Common myeloid progenitor, CD34-positive (primary cell): Measurements from ENCODE around the gene BTBD2.

Source experiments
- CTCF ChIA-PET: fragments of 350-600 bp; sonication (Branson Sonifier 250); formaldehyde crosslinking; loops from one replicate; lab custom pipeline; 2021; ENCODE audit warnings: antibody characterized with exemption; lab: Charles Lee
- POLR2A ChIA-PET: fragments of 350-600 bp; sonication (Branson Sonifier 250); formaldehyde crosslinking; loops from one replicate; lab custom pipeline; 2021; ENCODE audit warnings: antibody characterized with exemption; lab: Charles Lee
- DNase-seq, 3 donors: peaks; one replicate each; pipeline versions ENCODE4 v3.0.0 to v3.0.0-alpha.2; 2013
- H3K27ac ChIP-seq, 2 experiments: 1 replicate in 1 of 2; 2 replicates in 1 of 2; pipeline ENCODE4 v1.7.0; 2013; ENCODE audit warnings: inconsistent platforms in 2 of 2, low read length in 2 of 2, mild to moderate bottlenecking in 2 of 2, low read depth in 1 of 2, moderate library complexity in 1 of 2; ENCODE audit not compliant: severe bottlenecking in 2 of 2, insufficient read depth in 1 of 2, poor library complexity in 1 of 2
- H3K27me3 ChIP-seq, 5 experiments: replicated peaks in 2 of 5; 1 replicate in 3 of 5; 2 replicates in 2 of 5; pipeline versions ENCODE4 v1.6.1 to v1.7.0; 2013; ENCODE audit warnings: low read length in 4 of 5, mild to moderate bottlenecking in 2 of 5, moderate library complexity in 2 of 5, inconsistent platforms in 1 of 5; ENCODE audit not compliant: insufficient read depth in 5 of 5, control insufficient read depth in 4 of 5
- H3K36me3 ChIP-seq, 4 experiments: 1 replicate in 2 of 4; 2 replicates in 2 of 4; pipeline versions ENCODE4 v1.6.1 to v1.7.0; 2013; ENCODE audit warnings: low read length in 3 of 4, control low read depth in 1 of 4, mild to moderate bottlenecking in 1 of 4; ENCODE audit not compliant: control insufficient read depth in 4 of 4, insufficient read depth in 4 of 4
- H3K4me1 ChIP-seq, 4 experiments: 1 replicate in 3 of 4; 2 replicates in 1 of 4; pipeline versions ENCODE4 v1.6.1 to v1.7.1; 2013; ENCODE audit warnings: low read length in 3 of 4, mild to moderate bottlenecking in 3 of 4, control low read depth in 1 of 4, inconsistent platforms in 1 of 4, moderate library complexity in 1 of 4; ENCODE audit not compliant: control insufficient read depth in 4 of 4, insufficient read depth in 4 of 4; ENCODE audit errors: control extremely low read depth in 1 of 4
- H3K4me3 ChIP-seq, 7 experiments: 1 replicate in 4 of 7; 2 replicates in 3 of 7; pipeline versions ENCODE4 v1.5.1 to v1.7.0; 2013; ENCODE audit warnings: mild to moderate bottlenecking in 7 of 7, low read length in 6 of 7, moderate library complexity in 6 of 7, inconsistent platforms in 2 of 7, low read depth in 2 of 7, control low read depth in 1 of 7; ENCODE audit not compliant: insufficient read depth in 4 of 7, control insufficient read depth in 1 of 7; ENCODE audit errors: extremely low read depth in 1 of 7
- H3K9me3 ChIP-seq, 5 experiments: 1 replicate in 4 of 5; 2 replicates in 1 of 5; pipeline versions ENCODE4 v1.6.1 to v1.7.1; 2013; ENCODE audit warnings: low read length in 4 of 5, mild to moderate bottlenecking in 2 of 5, inconsistent platforms in 1 of 5, low read depth in 1 of 5, moderate library complexity in 1 of 5; ENCODE audit not compliant: control insufficient read depth in 4 of 5, insufficient read depth in 2 of 5; ENCODE audit errors: control extremely low read depth in 1 of 5
- WGBS: methylation state at CpG from one replicate; pipeline ENCODE4 v1.1.5; 2013; ENCODE audit not compliant: insufficient coverage; 5-methylcytosine and 5-hydroxymethylcytosine counted together

Gene BTBD2

DNA sequence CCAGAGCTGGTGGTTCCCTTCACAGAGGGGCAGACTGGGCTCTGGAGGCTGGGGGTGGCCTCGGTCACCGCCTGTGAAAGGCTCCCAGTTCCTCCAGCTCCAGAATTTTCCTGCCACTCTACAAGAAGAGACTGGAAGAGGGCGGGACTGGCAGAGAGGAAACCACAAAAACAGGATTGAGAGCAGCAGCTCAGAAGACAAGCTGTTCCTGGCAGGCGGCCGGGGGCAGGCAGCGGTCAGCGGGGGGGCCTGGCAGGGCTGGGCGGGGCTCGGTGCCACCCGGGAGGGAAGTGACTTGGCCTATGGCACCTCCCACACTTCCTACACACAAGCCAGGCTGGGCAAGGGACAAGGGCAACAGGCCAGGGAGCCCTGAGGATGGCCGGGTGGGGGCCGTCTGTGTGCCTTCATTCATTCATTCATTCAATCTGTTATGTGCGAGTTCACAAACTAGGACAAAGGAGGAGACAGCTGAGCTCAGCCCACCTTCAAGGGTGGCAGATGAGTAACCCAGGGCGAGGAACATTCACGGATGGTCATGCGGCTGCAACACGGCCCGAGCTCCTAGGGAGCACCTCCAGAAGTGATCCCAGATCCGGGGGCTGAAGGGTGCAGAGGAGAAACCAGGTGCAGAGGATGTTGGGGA, 16.9 kb upstream of the BTBD2 start:
- Histone ChIP-seq H3K4me3 (peak overlapping the region in 5 of 7 experiments; percentile 26 to 73 (median 48)), H3K27ac (no peak overlapping the region), H3K9me3 (peaks cover 0 to 7% (median 0%) of the 10 kb centered on the region in 5 experiments), H3K27me3 (no peaks in the 10 kb centered on the region), H3K4me1 (peaks cover 5 to 37% (median 33%) of the 10 kb centered on the region in 4 experiments), H3K36me3 (no peaks in the 10 kb centered on the region)
- 4% methylated on average over 14 of the region's 19 CpGs for WGBS
- ChIA-PET CTCF (interaction anchor here (1.1 to 1.8 kb wide), 9 partner anchors 9 to 66 kb away, joined by 3 to 9 read pairs (median 4); no protein-coding TSS in a partner anchor), POLR2A (interaction anchor here (0.8 to 1.4 kb wide), 5 partner anchors 10 to 58 kb away, joined by 3 to 5 read pairs (median 4); no protein-coding TSS in a partner anchor)
- DNase-seq, result peak in 2 of 3 donors; percentile 78 to 82

DNA sequence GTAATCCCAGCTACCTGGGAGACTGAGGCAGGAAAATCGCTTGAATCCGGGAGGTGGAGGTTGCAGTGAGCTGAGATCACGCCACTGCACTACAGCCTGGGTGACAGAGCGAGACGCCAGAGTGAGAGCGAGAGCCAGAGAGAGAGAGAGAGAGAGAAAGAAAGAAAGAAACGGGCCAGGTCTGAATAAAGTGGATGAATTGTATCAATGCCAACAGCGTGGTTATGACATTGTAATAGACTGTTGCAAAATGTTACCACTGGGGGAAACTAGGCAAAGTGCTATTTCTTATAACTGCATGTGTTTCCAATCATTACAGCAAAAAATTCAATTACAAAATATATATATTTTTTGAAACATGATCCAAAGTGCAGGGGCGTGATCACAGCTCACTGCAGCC, 11.8 kb upstream of the BTBD2 start:
- no peaks in the 10 kb centered on the region for H3K36me3 ChIP-seq
- WGBS, result 59% methylated on average over 7 of the region's 9 CpGs
- ChIA-PET POLR2A (interaction anchor here (0.6 kb wide), 1 partner anchor 73 kb away, joined by 3 read pairs; no protein-coding TSS in a partner anchor), CTCF (interaction anchor here (0.6 to 0.8 kb wide), 2 partner anchors 25 to 35 kb away, joined by 3 read pairs; no protein-coding TSS in a partner anchor)
- H3K27ac ChIP-seq, result no peak overlapping the region
- H3K9me3 ChIP-seq, result no peaks in the 10 kb centered on the region
- H3K4me1 ChIP-seq, result peaks cover 0 to 20% (median 9%) of the 10 kb centered on the region in 4 experiments
- DNase-seq, result peak in 2 of 3 donors; percentile 53 to 57
- no peaks in the 10 kb centered on the region for H3K27me3 ChIP-seq
- H3K4me3 ChIP-seq, result no peak overlapping the region

DNA sequence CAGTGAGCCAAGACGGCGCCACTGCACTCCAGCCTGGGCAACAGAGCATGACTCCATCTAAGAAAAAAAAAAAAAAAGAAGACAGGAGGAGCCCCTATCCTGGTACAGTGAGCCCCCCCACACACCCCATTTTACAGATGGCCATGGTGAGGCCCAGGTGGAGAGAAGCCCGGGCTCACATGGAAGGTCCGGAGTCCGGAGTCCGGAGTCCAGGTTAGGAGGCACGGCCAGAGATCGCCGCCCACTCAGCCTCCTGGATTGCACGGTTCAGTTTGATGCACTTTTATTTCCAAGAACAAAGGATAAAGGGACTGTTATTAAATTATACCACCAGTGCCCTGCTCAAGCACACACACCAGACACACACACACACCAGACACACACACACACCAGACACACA, 11.3 kb upstream of the BTBD2 start:
- POLR2A ChIA-PET, result no interaction called here
- Histone ChIP-seq H3K27me3 (no peaks in the 10 kb centered on the region), H3K4me1 (peaks cover 0 to 14% (median 3%) of the 10 kb centered on the region in 4 experiments), H3K9me3 (no peaks in the 10 kb centered on the region), H3K27ac (no peak overlapping the region), H3K4me3 (no peak overlapping the region), H3K36me3 (no peaks in the 10 kb centered on the region)
- WGBS, result 89% methylated on average over 10 of the region's 10 CpGs
- CTCF ChIA-PET, result interaction anchor here (0.9 kb wide), 1 partner anchor 17 kb away, joined by 4 read pairs; no protein-coding TSS in a partner anchor
- DNase-seq, result no peak

DNA sequence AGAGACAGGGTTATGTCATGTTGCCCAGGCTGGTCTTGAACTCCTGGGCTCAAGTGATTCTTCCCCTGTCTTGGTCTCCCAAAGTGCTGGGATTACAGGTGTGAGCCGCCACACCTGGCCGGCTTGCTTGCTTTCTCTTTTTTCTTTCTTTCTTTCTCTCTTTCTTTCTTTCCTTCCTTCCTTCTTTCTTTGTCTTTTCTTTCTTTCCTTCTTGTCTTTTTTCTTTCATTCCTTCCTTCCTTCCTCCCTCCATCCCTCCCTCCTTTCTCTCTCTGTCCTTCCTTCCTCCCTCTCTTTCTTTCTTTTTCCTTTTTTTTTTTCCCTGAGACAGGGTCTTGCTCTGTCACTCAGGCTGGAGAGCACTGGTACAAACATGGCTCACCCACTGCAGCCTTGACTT, 6.8 kb upstream of the BTBD2 start:
- no peaks in the 10 kb centered on the region for H3K36me3 ChIP-seq
- WGBS, result 100% methylated on average over 2 of the region's 2 CpGs
- ChIA-PET CTCF (interaction anchor here (1.0 to 1.3 kb wide), 3 partner anchors 29 to 70 kb away, joined by 3 read pairs; no protein-coding TSS in a partner anchor), POLR2A (interaction anchor here (1.7 kb wide), 1 partner anchor 29 kb away, joined by 4 read pairs; the partner anchor contains the start of gene MKNK2)
- no peak for DNase-seq
- H3K4me1 ChIP-seq, result peaks cover 0 to 4% (median 3%) of the 10 kb centered on the region in 4 experiments
- H3K4me3 ChIP-seq, result no peak overlapping the region
- H3K27me3 ChIP-seq, result no peaks in the 10 kb centered on the region
- H3K9me3 ChIP-seq, result no peaks in the 10 kb centered on the region
- H3K27ac ChIP-seq, result no peak overlapping the region

DNA sequence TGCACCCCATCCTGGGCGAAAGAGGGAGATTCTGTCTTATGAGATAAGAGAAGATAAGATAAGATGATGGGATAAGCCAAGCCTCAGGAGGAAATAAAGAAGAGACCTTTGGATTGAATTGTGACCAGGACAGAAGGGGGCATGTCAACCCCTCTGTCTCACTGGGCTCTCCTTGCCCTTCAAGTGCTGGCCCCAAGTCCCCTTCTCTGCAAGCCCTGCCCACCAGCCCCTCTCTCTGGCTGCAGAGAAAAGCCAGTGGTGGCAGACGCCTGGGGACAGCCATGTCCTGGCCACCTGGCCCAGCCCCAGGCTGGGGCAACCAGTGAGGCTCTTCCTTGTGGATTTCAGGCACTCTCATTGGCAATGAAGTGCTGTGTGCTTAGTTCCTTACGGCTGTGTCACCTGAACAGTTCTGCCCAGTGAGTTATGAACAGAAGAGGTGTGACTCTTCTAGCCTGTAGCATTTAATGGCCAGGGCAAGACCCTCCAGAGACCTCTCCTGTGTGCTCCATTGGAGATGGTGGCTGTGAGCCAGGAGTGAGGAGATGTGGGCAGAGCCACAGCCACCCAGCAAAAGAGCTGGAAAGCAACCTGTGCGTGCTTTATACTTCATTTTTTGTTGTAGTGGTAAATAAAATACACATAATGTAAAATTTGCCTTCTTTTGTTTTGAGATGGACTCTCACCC, 6.1 kb upstream of the BTBD2 start:
- CTCF ChIA-PET, result interaction anchor here (0.6 kb wide), 1 partner anchor 32 kb away, joined by 3 read pairs; no protein-coding TSS in a partner anchor

DNA sequence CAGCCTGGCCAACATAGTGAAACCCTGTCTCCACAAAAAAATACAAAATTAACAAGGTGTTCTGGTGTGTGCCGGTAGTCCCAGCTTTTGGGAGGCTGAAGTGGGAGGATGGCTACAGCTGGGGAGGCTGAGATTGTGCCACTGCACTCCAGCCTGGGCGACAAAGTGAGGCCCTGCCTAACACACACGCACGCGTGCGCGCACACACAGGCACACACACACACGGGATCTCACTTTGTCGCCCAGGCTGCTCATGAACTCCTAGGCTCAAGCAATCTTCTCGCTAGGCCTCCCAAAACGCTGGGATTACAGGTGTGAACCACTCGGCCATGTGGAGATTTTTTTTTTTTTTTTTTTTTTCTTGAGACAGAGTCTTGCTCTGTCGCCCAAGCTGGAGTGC, 3.2 kb upstream of the BTBD2 start:
- 99% methylated on average over 8 of the region's 13 CpGs for WGBS
- CTCF ChIA-PET, result interaction anchor here (1.0 to 2.2 kb wide), 5 partner anchors 11 to 53 kb away, joined by 3 to 5 read pairs (median 4); no protein-coding TSS in a partner anchor
- DNase-seq, result no peak
- peaks cover 0 to 29% (median 16%) of the 10 kb centered on the region in 4 experiments for H3K4me1 ChIP-seq
- no peaks in the 10 kb centered on the region for H3K9me3 ChIP-seq
- no peak overlapping the region for H3K4me3 ChIP-seq
- POLR2A ChIA-PET, result no interaction called here
- no peaks in the 10 kb centered on the region for H3K27me3 ChIP-seq
- no peak overlapping the region for H3K27ac ChIP-seq
- no peaks in the 10 kb centered on the region for H3K36me3 ChIP-seq

More for the DNA sequence above, 6.1 kb upstream of the BTBD2 start:
- H3K9me3 ChIP-seq, result no peaks in the 10 kb centered on the region
- no peaks in the 10 kb centered on the region for H3K36me3 ChIP-seq
- H3K27me3 ChIP-seq, result no peaks in the 10 kb centered on the region
- POLR2A ChIA-PET, result no interaction called here
- no peak overlapping the region for H3K27ac ChIP-seq
- H3K4me1 ChIP-seq, result peaks cover 0 to 9% (median 3%) of the 10 kb centered on the region in 4 experiments
- no peak for DNase-seq
- H3K4me3 ChIP-seq, result no peak overlapping the region
- WGBS, result 95% methylated on average over 2 of the region's 4 CpGs
